T-helper 1 cell treated with Interleukin-12 subunit alpha and Interleukin-12 subunit beta and Interleukin-4 antibody, amounts not matched to agents 30 μg/mL and 1 μg/mL, for 36 hours (primary cell): ENCODE data around the gene DST.

Experiments used
- H3K27ac Mint-ChIP-seq: one replicate; pipeline ENCODE4 v1.8.0; 2021; ENCODE audit warnings: mild to moderate bottlenecking, mixed read lengths
- H3K27me3 Mint-ChIP-seq: one replicate; pipeline ENCODE4 v1.8.0; 2021; ENCODE audit warnings: low read depth, mixed read lengths
- H3K36me3 Mint-ChIP-seq: one replicate; pipeline ENCODE4 v1.8.0; 2021; ENCODE audit warnings: low read depth, mixed read lengths
- H3K4me1 Mint-ChIP-seq: one replicate; pipeline ENCODE4 v1.8.0; 2021; ENCODE audit warnings: low read depth, mixed read lengths
- H3K4me3 Mint-ChIP-seq: one replicate; pipeline ENCODE4 v1.8.0; 2021; ENCODE audit warnings: mild to moderate bottlenecking, moderate library complexity, mixed read lengths
- H3K9me3 Mint-ChIP-seq: one replicate; pipeline ENCODE4 v1.8.0; 2021; ENCODE audit warnings: mixed read lengths

Gene DST

GRCh38 chr6:56536536-56536935 lies 106.2 kb downstream of the DST start:
- Mint-ChIP-seq H3K27ac (no peak overlapping the region), H3K36me3 (no peaks in the 10 kb centered on the region), H3K27me3 (no peaks in the 10 kb centered on the region), H3K4me1 (no peaks in the 10 kb centered on the region), H3K9me3 (no peaks in the 10 kb centered on the region), H3K4me3 (no peak overlapping the region)

GRCh38 chr6:56535626-56536025 lies 107.1 kb downstream of the DST start:
- Mint-ChIP-seq H3K4me1 (no peaks in the 10 kb centered on the region), H3K4me3 (no peak overlapping the region), H3K9me3 (no peaks in the 10 kb centered on the region), H3K27ac (no peak overlapping the region), H3K36me3 (no peaks in the 10 kb centered on the region), H3K27me3 (no peaks in the 10 kb centered on the region)

GRCh38 chr6:56534680-56535419 lies 107.8 kb downstream of the DST start:
- no peaks in the 10 kb centered on the region for H3K4me1 Mint-ChIP-seq
- no peak overlapping the region for H3K4me3 Mint-ChIP-seq
- no peaks in the 10 kb centered on the region for H3K36me3 Mint-ChIP-seq
- H3K9me3 Mint-ChIP-seq = no peaks in the 10 kb centered on the region
- no peaks in the 10 kb centered on the region for H3K27me3 Mint-ChIP-seq
- no peak overlapping the region for H3K27ac Mint-ChIP-seq

- Mint-ChIP-seq H3K9me3 (no peaks in the 10 kb centered on the region), H3K4me3 (no peak overlapping the region), H3K27ac (no peak overlapping the region), H3K4me1 (no peaks in the 10 kb centered on the region), H3K27me3 (no peaks in the 10 kb centered on the region), H3K36me3 (no peaks in the 10 kb centered on the region)
These were observed 109.7 kb downstream of the DST start for GRCh38 chr6:56532766-56533551.

GRCh38 chr6:56531839-56532595 lies 110.7 kb downstream of the DST start:
- no peaks in the 10 kb centered on the region for H3K9me3 Mint-ChIP-seq
- H3K27me3 Mint-ChIP-seq = no peaks in the 10 kb centered on the region
- H3K4me1 Mint-ChIP-seq = no peaks in the 10 kb centered on the region
- no peak overlapping the region for H3K4me3 Mint-ChIP-seq
- no peaks in the 10 kb centered on the region for H3K36me3 Mint-ChIP-seq
- H3K27ac Mint-ChIP-seq = no peak overlapping the region

- H3K27ac Mint-ChIP-seq = no peak overlapping the region
- H3K4me1 Mint-ChIP-seq = no peaks in the 10 kb centered on the region
- no peaks in the 10 kb centered on the region for H3K27me3 Mint-ChIP-seq
- H3K9me3 Mint-ChIP-seq = no peaks in the 10 kb centered on the region
- H3K4me3 Mint-ChIP-seq = no peak overlapping the region
- H3K36me3 Mint-ChIP-seq = no peaks in the 10 kb centered on the region
These were observed 113.0 kb downstream of the DST start for GRCh38 chr6:56529594-56530191.

GRCh38 chr6:56528412-56528841 lies 114.3 kb downstream of the DST start:
- H3K27me3 Mint-ChIP-seq = no peaks in the 10 kb centered on the region
- no peaks in the 10 kb centered on the region for H3K36me3 Mint-ChIP-seq
- no peak overlapping the region for H3K4me3 Mint-ChIP-seq
- H3K9me3 Mint-ChIP-seq = no peaks in the 10 kb centered on the region
- H3K27ac Mint-ChIP-seq = no peak overlapping the region
- H3K4me1 Mint-ChIP-seq = no peaks in the 10 kb centered on the region

- Mint-ChIP-seq H3K4me3 (no peak overlapping the region), H3K9me3 (no peaks in the 10 kb centered on the region), H3K27me3 (no peaks in the 10 kb centered on the region), H3K36me3 (no peaks in the 10 kb centered on the region), H3K4me1 (no peaks in the 10 kb centered on the region), H3K27ac (no peak overlapping the region)
These were observed 114.8 kb downstream of the DST start for GRCh38 chr6:56527934-56528333.

- H3K4me1 Mint-ChIP-seq = no peaks in the 10 kb centered on the region
- no peak overlapping the region for H3K4me3 Mint-ChIP-seq
- H3K27me3 Mint-ChIP-seq = no peaks in the 10 kb centered on the region
- H3K9me3 Mint-ChIP-seq = no peaks in the 10 kb centered on the region
- H3K36me3 Mint-ChIP-seq = no peaks in the 10 kb centered on the region
- H3K27ac Mint-ChIP-seq = no peak overlapping the region
These were observed 115.7 kb downstream of the DST start for GRCh38 chr6:56526860-56527544.

GRCh38 chr6:56525974-56526789 lies 116.5 kb downstream of the DST start:
- no peaks in the 10 kb centered on the region for H3K36me3 Mint-ChIP-seq
- no peak overlapping the region for H3K4me3 Mint-ChIP-seq
- no peaks in the 10 kb centered on the region for H3K9me3 Mint-ChIP-seq
- H3K4me1 Mint-ChIP-seq = no peaks in the 10 kb centered on the region
- no peaks in the 10 kb centered on the region for H3K27me3 Mint-ChIP-seq
- H3K27ac Mint-ChIP-seq = no peak overlapping the region

GRCh38 chr6:56524891-56525703 lies 117.6 kb downstream of the DST start:
- Mint-ChIP-seq H3K36me3 (no peaks in the 10 kb centered on the region), H3K4me3 (no peak overlapping the region), H3K9me3 (no peaks in the 10 kb centered on the region), H3K27me3 (no peaks in the 10 kb centered on the region), H3K27ac (no peak overlapping the region), H3K4me1 (no peaks in the 10 kb centered on the region)

GRCh38 chr6:56522495-56523270 lies 120.0 kb downstream of the DST start:
- Mint-ChIP-seq H3K4me3 (no peak overlapping the region), H3K9me3 (no peaks in the 10 kb centered on the region)

More at GRCh38 chr6:56522495-56523270, 120.0 kb downstream of the DST start:
- Mint-ChIP-seq H3K27ac (no peak overlapping the region), H3K36me3 (no peaks in the 10 kb centered on the region), H3K4me1 (no peaks in the 10 kb centered on the region), H3K27me3 (no peaks in the 10 kb centered on the region)
